Fibroblast of pulmonary artery (primary cell): ENCODE data around the gene DNMT3B.

Experiments
- DNase-seq: peaks from one replicate; pipeline ENCODE4 v3.0.0-alpha.2; 2010; ENCODE audit warnings: low read depth
- H3K4me3 ChIP-seq: replicated peaks from 2 replicates; pipeline ENCODE4 v1.5.1; 2011; ENCODE audit warnings: low read depth, mild to moderate bottlenecking, control low read depth, low read length, moderate library complexity
- TF ChIP-seq, protein P1 (sequence below): IDR thresholded peaks from 2 replicates; pipeline ENCODE4 v1.5.1; 2011; ENCODE audit warnings: mild to moderate bottlenecking, control low read depth, low read length, inconsistent platforms; ENCODE audit errors: missing control alignments

Gene DNMT3B

GRCh38 chr20:32829311-32830005, 67.3 kb downstream of the DNMT3B start:
- TF ChIP-seq, protein P1, sequence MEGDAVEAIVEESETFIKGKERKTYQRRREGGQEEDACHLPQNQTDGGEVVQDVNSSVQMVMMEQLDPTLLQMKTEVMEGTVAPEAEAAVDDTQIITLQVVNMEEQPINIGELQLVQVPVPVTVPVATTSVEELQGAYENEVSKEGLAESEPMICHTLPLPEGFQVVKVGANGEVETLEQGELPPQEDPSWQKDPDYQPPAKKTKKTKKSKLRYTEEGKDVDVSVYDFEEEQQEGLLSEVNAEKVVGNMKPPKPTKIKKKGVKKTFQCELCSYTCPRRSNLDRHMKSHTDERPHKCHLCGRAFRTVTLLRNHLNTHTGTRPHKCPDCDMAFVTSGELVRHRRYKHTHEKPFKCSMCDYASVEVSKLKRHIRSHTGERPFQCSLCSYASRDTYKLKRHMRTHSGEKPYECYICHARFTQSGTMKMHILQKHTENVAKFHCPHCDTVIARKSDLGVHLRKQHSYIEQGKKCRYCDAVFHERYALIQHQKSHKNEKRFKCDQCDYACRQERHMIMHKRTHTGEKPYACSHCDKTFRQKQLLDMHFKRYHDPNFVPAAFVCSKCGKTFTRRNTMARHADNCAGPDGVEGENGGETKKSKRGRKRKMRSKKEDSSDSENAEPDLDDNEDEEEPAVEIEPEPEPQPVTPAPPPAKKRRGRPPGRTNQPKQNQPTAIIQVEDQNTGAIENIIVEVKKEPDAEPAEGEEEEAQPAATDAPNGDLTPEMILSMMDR: no peak
- DNase-seq: no peak
- no peak overlapping the region for H3K4me3 ChIP-seq

GRCh38 chr20:32830437-32830836, 68.3 kb downstream of the DNMT3B start:
- TF ChIP-seq, protein P1: no peak
- H3K4me3 ChIP-seq: no peak overlapping the region
- DNase-seq: peak; percentile 74

- DNase-seq: no peak
- TF ChIP-seq, protein P1: no peak
- no peak overlapping the region for H3K4me3 ChIP-seq
Observed at GRCh38 chr20:32831982-32832381, 69.8 kb downstream of the DNMT3B start.

DNA sequence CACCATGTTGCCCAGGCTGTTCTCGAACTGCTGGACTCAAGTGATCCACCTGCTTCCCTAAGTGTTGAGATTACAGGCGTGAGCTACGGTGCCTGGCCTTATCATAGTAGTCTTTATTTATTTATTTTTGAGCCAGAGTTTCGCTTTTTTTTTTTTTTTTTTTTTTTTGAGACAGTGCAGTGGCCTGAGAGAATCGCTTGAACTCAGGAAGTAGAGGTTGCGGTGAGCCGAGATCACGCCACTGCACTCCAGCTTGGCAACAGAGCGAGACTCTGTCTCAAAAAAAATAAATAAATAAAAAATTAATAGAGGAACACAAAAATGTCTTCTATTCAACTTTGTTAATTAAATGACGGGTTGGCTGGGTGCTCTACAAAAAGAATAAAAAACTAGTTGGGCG, 70.5 kb downstream of the DNMT3B start:
- no peak overlapping the region for H3K4me3 ChIP-seq
- TF ChIP-seq, protein P1: no peak
- no peak for DNase-seq

DNA sequence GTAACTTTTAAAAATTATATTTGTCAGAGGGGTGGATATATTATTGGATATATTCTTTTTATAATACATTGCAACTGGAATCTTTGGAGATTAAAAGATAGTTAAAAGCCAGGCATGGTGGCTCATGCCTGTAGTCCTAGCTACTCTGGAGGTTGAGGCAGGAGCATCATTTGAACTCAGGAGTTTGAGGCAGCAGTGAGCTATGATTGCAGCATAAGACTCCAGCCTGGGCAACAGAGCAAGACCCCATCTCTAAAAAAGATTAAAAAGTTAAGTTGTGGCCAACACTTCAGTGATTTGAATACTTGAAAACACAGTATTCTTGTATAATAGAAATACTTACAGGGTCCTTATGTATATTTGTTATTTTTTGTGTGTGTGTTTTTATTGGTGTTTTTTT, 72.8 kb downstream of the DNMT3B start:
- DNase-seq: no peak
- no peak overlapping the region for H3K4me3 ChIP-seq
- TF ChIP-seq, protein P1: no peak

GRCh38 chr20:32837157-32837556, 75.0 kb downstream of the DNMT3B start:
- H3K4me3 ChIP-seq: no peak overlapping the region
- DNase-seq: no peak
- TF ChIP-seq, protein P1: no peak
